HUES6 (cell line): ENCODE measurements around the gene POP4.

Experiments
- H3K27ac ChIP-seq: 2 replicates; pipeline ENCODE4 v1.7.0; 2013; ENCODE audit warnings: low read depth, mild to moderate bottlenecking, low read length, inconsistent platforms
- H3K27me3 ChIP-seq: 2 replicates; pipeline ENCODE4 v1.6.1; 2013; ENCODE audit warnings: low read length; ENCODE audit not compliant: control insufficient read depth, insufficient read depth
- H3K36me3 ChIP-seq: 2 replicates; pipeline ENCODE4 v1.6.1; 2013; ENCODE audit warnings: low read length; ENCODE audit not compliant: control insufficient read depth, insufficient read depth
- H3K4me1 ChIP-seq: 2 replicates; pipeline ENCODE4 v1.6.1; 2013; ENCODE audit warnings: low read length; ENCODE audit not compliant: control insufficient read depth, insufficient read depth
- H3K4me3 ChIP-seq: 2 replicates; pipeline ENCODE4 v1.5.1; 2013; ENCODE audit warnings: low read depth, low read length
- H3K9ac ChIP-seq: one replicate; pipeline ENCODE4 v1.6.1; 2013; ENCODE audit warnings: mild to moderate bottlenecking, low read length
- H3K9me3 ChIP-seq: 2 replicates; pipeline ENCODE4 v1.6.1; 2013; ENCODE audit warnings: low read depth, low read length; ENCODE audit not compliant: control insufficient read depth, insufficient read depth

Gene POP4

DNA sequence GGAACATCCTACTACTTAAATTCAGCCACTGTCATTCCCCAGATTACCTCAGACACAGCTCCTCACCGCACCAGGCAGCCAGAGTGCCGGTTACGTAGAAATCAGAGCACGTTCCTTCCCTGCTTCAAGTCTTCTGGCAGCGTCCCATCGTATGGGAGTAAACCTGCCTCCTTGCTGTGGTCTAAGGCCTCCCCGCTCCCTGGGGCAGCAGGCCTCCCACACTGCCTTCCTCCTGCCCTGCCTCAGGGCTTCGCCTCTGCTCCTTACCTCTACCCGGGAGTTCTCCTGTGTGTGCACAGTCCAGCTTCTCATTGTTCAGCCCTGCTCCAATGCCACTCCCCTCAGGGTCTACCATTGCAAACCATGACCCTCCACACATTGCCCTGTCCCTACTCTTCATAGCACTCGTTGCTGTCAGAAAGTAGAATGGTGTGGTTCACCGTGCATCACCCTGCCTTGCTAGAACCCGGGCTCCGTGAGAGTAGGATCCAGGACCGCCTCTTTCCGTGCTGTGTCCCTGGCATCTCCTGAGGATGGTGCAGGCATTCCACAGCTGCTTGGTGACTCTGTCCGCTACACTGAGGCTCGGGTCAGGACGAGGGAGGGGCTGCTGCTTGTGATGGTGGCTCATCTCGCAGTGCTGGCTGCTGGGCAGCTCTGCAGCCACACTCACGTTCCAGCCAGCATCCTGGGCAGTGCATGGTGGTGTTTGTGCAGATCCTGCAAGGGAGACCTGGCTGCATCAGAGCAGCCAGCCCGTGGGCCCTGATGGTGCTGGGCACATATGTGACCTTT lies 6.9 kb downstream of the POP4 start:
- no peak overlapping the region for H3K9ac ChIP-seq
- H3K4me3 ChIP-seq: no peak overlapping the region
- H3K9me3 ChIP-seq: no peaks in the 10 kb centered on the region
- no peaks in the 10 kb centered on the region for H3K27me3 ChIP-seq
- H3K27ac ChIP-seq: no peak overlapping the region
- H3K4me1 ChIP-seq: no peaks in the 10 kb centered on the region
- H3K36me3 ChIP-seq: peaks cover 49% of the 10 kb centered on the region

GRCh38 chr19:29614046-29614445 lies 8.0 kb downstream of the POP4 start:
- Histone ChIP-seq H3K4me3 (no peak overlapping the region), H3K9ac (no peak overlapping the region), H3K36me3 (peaks cover 45% of the 10 kb centered on the region), H3K9me3 (no peaks in the 10 kb centered on the region), H3K4me1 (no peaks in the 10 kb centered on the region), H3K27me3 (no peaks in the 10 kb centered on the region), H3K27ac (no peak overlapping the region)

GRCh38 chr19:29614780-29615179 lies 8.7 kb downstream of the POP4 start:
- Histone ChIP-seq H3K4me1 (no peaks in the 10 kb centered on the region), H3K9me3 (no peaks in the 10 kb centered on the region), H3K9ac (no peak overlapping the region), H3K4me3 (no peak overlapping the region), H3K36me3 (peaks cover 45% of the 10 kb centered on the region), H3K27me3 (no peaks in the 10 kb centered on the region), H3K27ac (no peak overlapping the region)

GRCh38 chr19:29615891-29616425 lies 9.9 kb downstream of the POP4 start:
- no peak overlapping the region for H3K27ac ChIP-seq
- no peak overlapping the region for H3K4me3 ChIP-seq
- H3K36me3 ChIP-seq: peaks cover 45% of the 10 kb centered on the region
- H3K4me1 ChIP-seq: no peaks in the 10 kb centered on the region
- no peaks in the 10 kb centered on the region for H3K9me3 ChIP-seq
- no peak overlapping the region for H3K9ac ChIP-seq
- H3K27me3 ChIP-seq: no peaks in the 10 kb centered on the region

DNA sequence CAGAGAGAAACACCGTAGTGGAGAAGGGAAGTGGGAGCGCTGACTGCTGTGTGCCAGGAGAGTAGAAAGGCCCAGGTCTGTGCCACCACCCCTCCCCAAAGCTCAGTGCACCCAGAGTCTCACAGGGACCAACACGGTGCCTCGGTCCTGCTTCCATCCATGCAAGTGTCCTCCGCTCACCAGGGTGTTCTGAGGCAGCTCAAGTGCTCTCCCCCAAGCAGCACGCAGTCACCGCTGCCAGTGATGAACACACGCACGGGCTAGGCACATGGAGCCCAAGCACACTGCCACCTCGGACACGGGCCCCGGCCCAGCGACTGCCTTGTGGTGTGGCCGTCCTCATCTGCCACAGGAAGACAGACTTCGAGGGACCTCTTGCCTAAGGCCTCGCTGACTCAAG lies 10.5 kb downstream of the POP4 start:
- peaks cover 42% of the 10 kb centered on the region for H3K36me3 ChIP-seq
- H3K27ac ChIP-seq: no peak overlapping the region
- H3K27me3 ChIP-seq: no peaks in the 10 kb centered on the region
- H3K9ac ChIP-seq: no peak overlapping the region
- H3K4me3 ChIP-seq: no peak overlapping the region
- H3K4me1 ChIP-seq: no peaks in the 10 kb centered on the region
- H3K9me3 ChIP-seq: no peaks in the 10 kb centered on the region

- Histone ChIP-seq H3K27ac (no peak overlapping the region), H3K36me3 (peaks cover 31% of the 10 kb centered on the region), H3K27me3 (no peaks in the 10 kb centered on the region), H3K9me3 (no peaks in the 10 kb centered on the region), H3K9ac (no peak overlapping the region), H3K4me3 (no peak overlapping the region), H3K4me1 (no peaks in the 10 kb centered on the region)
Observed at GRCh38 chr19:29617366-29618266, 11.5 kb downstream of the POP4 start.

DNA sequence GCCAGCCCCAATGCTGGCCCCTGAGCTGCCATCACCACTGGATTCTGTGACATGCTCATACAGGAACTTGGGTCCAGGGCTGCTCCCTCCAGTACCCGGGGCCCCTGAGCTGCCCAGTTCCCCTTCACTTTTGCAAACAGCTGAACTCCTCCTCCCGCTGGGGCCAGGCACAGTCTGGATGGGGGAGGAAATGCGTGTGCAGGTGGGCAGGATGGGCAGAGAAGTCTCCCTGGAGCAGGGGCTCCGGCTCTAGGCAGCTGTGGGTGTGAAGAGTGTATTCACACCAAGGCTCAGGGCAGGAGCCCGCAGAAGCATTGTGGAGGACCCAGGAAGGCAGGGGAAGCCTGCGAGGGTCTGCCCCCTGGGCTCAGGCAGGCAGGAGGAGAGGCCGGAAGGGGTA lies 12.4 kb downstream of the POP4 start:
- no peaks in the 10 kb centered on the region for H3K9me3 ChIP-seq
- no peaks in the 10 kb centered on the region for H3K27me3 ChIP-seq
- H3K27ac ChIP-seq: no peak overlapping the region
- peaks cover 23% of the 10 kb centered on the region for H3K36me3 ChIP-seq
- H3K4me1 ChIP-seq: no peaks in the 10 kb centered on the region
- no peak overlapping the region for H3K9ac ChIP-seq
- no peak overlapping the region for H3K4me3 ChIP-seq

DNA sequence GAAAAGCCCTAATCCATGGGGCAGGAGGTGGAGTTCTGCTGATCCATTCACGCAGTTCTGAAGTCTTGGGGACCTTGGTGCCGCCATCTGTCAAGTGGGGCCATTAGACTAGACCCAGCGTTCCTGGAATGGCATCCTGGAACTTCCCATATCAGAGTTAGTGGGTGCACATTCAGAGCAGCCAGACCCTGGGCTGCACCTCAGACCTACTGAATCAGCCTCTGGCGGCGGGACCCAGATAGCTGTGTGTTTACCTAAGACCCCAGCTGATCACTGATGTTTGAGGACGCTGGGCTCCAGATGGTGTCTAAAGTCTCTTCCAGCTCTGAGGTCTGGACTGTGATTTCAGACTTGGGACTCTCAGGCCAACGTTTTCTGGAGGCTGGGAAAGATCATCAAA lies 12.8 kb downstream of the POP4 start:
- peaks cover 20% of the 10 kb centered on the region for H3K36me3 ChIP-seq
- no peak overlapping the region for H3K9ac ChIP-seq
- H3K4me1 ChIP-seq: 0 out of 2 replicates have a peak, but pooled peaks cover 2% of the 10 kb centered on the region
- H3K27ac ChIP-seq: no peak overlapping the region
- no peaks in the 10 kb centered on the region for H3K9me3 ChIP-seq
- H3K4me3 ChIP-seq: no peak overlapping the region
- H3K27me3 ChIP-seq: no peaks in the 10 kb centered on the region

GRCh38 chr19:29620931-29621351 lies 14.9 kb downstream of the POP4 start:
- Histone ChIP-seq H3K4me3 (no peak overlapping the region), H3K9ac (no peak overlapping the region), H3K27ac (no peak overlapping the region), H3K27me3 (no peaks in the 10 kb centered on the region), H3K36me3 (peaks cover 7% of the 10 kb centered on the region), H3K9me3 (no peaks in the 10 kb centered on the region), H3K4me1 (peaks cover 7% of the 10 kb centered on the region; the same call in 1 of the 2 replicates)

DNA sequence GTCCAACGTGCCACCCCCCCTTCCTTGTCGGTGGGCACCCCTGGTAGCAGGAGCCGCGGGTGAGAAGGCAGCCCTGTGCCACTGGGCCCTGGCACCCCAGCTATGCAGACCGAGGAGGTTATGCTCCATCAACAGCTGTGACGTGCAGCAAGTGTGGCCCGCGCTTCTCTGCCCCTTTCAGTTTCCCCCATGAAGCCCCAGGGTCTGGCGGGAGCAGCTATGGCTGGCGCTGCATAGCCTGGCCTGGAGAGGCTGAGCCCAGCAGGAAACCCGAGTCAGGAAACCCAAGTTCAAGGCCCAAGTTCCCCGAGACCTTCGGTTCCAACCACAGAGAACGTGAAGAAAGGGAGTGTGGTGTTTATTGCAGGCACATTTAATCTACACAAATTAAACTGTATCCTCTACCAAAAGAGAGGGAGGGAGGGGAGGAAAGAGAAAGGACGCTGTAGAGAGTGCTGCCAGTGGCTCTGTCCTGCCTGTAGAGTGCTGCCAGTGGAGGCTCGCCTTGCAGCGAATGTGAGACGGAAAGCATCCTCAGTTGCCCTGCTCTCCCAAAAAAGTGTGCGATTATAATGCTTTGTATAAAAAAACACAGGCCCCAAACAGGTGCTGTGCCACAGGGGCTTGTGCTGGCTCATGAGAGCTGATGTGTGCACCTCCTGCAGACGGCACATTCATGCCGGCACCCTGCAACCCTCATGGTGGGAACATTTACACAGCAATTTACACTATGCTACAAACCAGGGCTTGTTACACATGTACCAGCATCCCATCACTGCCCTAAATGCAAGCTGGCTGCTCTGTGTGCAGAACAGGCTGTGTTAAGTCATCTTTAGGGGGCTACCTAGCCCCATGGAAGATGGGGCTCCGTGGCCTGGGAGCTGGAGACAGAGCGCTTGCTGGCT lies 16.3 kb downstream of the POP4 start:
- Histone ChIP-seq H3K9me3 (no peaks in the 10 kb centered on the region), H3K27ac (no peak overlapping the region), H3K27me3 (no peaks in the 10 kb centered on the region), H3K9ac (no peak overlapping the region), H3K4me3 (no peak overlapping the region), H3K4me1 (peaks cover 7% of the 10 kb centered on the region; the same call in 1 of the 2 replicates), H3K36me3 (no peaks in the 10 kb centered on the region)
